GM12892 (cell line): ENCODE measurements around the gene ENTPD2.

Source experiments
- POLR2A ChIP-seq: IDR thresholded peaks from 2 replicates; pipeline ENCODE4 v1.6.1; 2011; ENCODE audit warnings: low read depth, low read length, control low read depth
- POLR2AphosphoS5 ChIP-seq: IDR thresholded peaks from 2 replicates; pipeline ENCODE4 v1.6.1; 2011; ENCODE audit warnings: low read depth, low read length, control low read depth

- TF ChIP-seq POLR2A (no peak), POLR2AphosphoS5 (no peak)
These were observed 27.0 kb downstream of the ENTPD2 start for GRCh38 chr9:137026828-137027227.
